Brain microvascular endothelial cell (primary cell): ENCODE measurements around the gene SNRNP27.

Source experiments
- DNase-seq: peaks from one replicate; pipeline ENCODE4 v3.0.0-alpha.2; 2020
- H3K27ac ChIP-seq: fragments of 250-450 bp; sonication (Bioruptor Pico); 2 replicates; pipeline ENCODE4 v1.5.1; 2020; ENCODE audit warnings: mild to moderate bottlenecking, moderate library complexity
- H3K27me3 ChIP-seq: fragments of 250-450 bp; sonication (Bioruptor Pico); replicated peaks from 2 replicates; pipeline ENCODE4 v1.5.1; 2020; ENCODE audit warnings: mild to moderate bottlenecking
- H3K36me3 ChIP-seq: fragments of 250-450 bp; sonication (Bioruptor Pico); replicated peaks from 2 replicates; pipeline ENCODE4 v1.5.1; 2020; ENCODE audit warnings: mild to moderate bottlenecking
- H3K4me3 ChIP-seq: 2 replicates; pipeline ENCODE4 v1.5.1; 2011; ENCODE audit warnings: low read depth, mild to moderate bottlenecking, control low read depth, low read length, moderate library complexity
- in situ Hi-C: cut with HindIII; loops from 2 replicates; pipeline ENCODE4 v1.10.0; 2017; ENCODE audit warnings: low sequenced_read_pairs, low pct_ligation_motif_present
- TF ChIP-seq, protein P1 (sequence below): IDR thresholded peaks from 2 replicates; pipeline ENCODE4 v1.5.1; 2011; ENCODE audit warnings: low read depth, mild to moderate bottlenecking, moderate library complexity, low read length, control low read depth, inconsistent platforms; ENCODE audit errors: missing control alignments

Gene SNRNP27

GRCh38 chr2:69848186-69848790, 45.5 kb upstream of the SNRNP27 start:
- in situ Hi-C loops, result no loop called here
- TF ChIP-seq, protein P1, sequence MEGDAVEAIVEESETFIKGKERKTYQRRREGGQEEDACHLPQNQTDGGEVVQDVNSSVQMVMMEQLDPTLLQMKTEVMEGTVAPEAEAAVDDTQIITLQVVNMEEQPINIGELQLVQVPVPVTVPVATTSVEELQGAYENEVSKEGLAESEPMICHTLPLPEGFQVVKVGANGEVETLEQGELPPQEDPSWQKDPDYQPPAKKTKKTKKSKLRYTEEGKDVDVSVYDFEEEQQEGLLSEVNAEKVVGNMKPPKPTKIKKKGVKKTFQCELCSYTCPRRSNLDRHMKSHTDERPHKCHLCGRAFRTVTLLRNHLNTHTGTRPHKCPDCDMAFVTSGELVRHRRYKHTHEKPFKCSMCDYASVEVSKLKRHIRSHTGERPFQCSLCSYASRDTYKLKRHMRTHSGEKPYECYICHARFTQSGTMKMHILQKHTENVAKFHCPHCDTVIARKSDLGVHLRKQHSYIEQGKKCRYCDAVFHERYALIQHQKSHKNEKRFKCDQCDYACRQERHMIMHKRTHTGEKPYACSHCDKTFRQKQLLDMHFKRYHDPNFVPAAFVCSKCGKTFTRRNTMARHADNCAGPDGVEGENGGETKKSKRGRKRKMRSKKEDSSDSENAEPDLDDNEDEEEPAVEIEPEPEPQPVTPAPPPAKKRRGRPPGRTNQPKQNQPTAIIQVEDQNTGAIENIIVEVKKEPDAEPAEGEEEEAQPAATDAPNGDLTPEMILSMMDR, result no peak
- Histone ChIP-seq H3K36me3 (peaks cover 3% of the 10 kb centered on the region), H3K4me3 (no peak overlapping the region), H3K27me3 (no peaks in the 10 kb centered on the region), H3K27ac (no peak overlapping the region)
- DNase-seq, result no peak

GRCh38 chr2:69858261-69858660, 35.5 kb upstream of the SNRNP27 start:
- no peak overlapping the region for H3K27ac ChIP-seq
- H3K27me3 ChIP-seq, result no peaks in the 10 kb centered on the region
- TF ChIP-seq, protein P1, result no peak
- H3K4me3 ChIP-seq, result no peak overlapping the region
- in situ Hi-C loops, result no loop called here
- no peak for DNase-seq
- no peaks in the 10 kb centered on the region for H3K36me3 ChIP-seq

- Histone ChIP-seq H3K27ac (no peak overlapping the region), H3K4me3 (no peak overlapping the region), H3K27me3 (no peaks in the 10 kb centered on the region), H3K36me3 (peaks cover 10% of the 10 kb centered on the region)
- DNase-seq, result no peak
- in situ Hi-C loops, result no loop called here
- TF ChIP-seq, protein P1, result no peak
Observed at GRCh38 chr2:69863298-69863697, 30.5 kb upstream of the SNRNP27 start.

DNA sequence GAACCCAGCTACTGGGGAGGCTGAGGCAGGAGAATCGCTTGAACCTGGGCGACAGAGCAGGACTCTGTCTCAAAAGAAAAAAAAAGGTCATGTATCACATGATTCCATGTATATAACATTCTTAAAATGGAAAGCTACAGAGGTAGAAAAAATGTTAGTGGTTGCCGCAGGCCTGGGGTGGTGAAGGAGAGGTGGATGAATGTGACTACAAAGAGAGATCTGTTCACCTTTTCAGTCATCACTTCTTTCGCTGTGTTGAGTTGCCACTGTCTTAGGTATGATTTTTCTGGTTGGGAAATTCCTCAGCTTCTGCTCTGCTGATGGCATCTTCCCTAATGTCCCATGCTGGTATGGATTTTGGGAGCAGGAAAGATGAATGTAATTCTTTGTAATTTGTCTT, 5.3 kb upstream of the SNRNP27 start:
- TF ChIP-seq, protein P1, result no peak
- in situ Hi-C loops, result no loop called here
- DNase-seq, result no peak
- no peaks in the 10 kb centered on the region for H3K27me3 ChIP-seq
- H3K27ac ChIP-seq, result no peak overlapping the region
- H3K36me3 ChIP-seq, result no peaks in the 10 kb centered on the region
- no peak overlapping the region for H3K4me3 ChIP-seq

GRCh38 chr2:69889302-69889701, 4.5 kb upstream of the SNRNP27 start:
- Histone ChIP-seq H3K27ac (no peak overlapping the region), H3K36me3 (no peaks in the 10 kb centered on the region), H3K4me3 (no peak overlapping the region), H3K27me3 (no peaks in the 10 kb centered on the region)
- in situ Hi-C loops, result no loop called here
- TF ChIP-seq, protein P1, result no peak
- no peak for DNase-seq

GRCh38 chr2:69890881-69891280, 2.9 kb upstream of the SNRNP27 start:
- TF ChIP-seq, protein P1, result no peak
- in situ Hi-C loops, result no loop called here

More at GRCh38 chr2:69890881-69891280, 2.9 kb upstream of the SNRNP27 start:
- H3K4me3 ChIP-seq, result no peak overlapping the region
- H3K36me3 ChIP-seq, result no peaks in the 10 kb centered on the region
- no peaks in the 10 kb centered on the region for H3K27me3 ChIP-seq
- H3K27ac ChIP-seq, result no peak overlapping the region
- no peak for DNase-seq
